Endothelial cell of umbilical vein (primary cell): ENCODE measurements around the gene HOXC5.
A peak's percentile ranks its signal among the peaks of the same experiment; 100 is the strongest.

ENCODE experiments used
- EZH2 ChIP-seq: IDR thresholded peaks from 2 replicates; pipeline ENCODE4 v1.6.1; 2012; ENCODE audit warnings: borderline replicate concordance, low read depth, mild to moderate bottlenecking, moderate library complexity, low read length, inconsistent platforms; ENCODE audit not compliant: severe bottlenecking
- POLR2A ChIP-seq: IDR thresholded peaks from 2 replicates; pipeline ENCODE4 v1.6.1; 2012; ENCODE audit warnings: low read depth, mild to moderate bottlenecking, control low read depth, low read length
- POLR2AphosphoS5 ChIP-seq: IDR thresholded peaks from 2 replicates; pipeline ENCODE4 v1.6.1; 2012; ENCODE audit warnings: low read depth, mild to moderate bottlenecking, control low read depth, low read length, moderate library complexity; ENCODE audit not compliant: insufficient read depth
- TF ChIP-seq, protein P1 (sequence below), 2 donors: IDR thresholded peaks; 1 replicate in 1 of 2; 2 replicates in 1 of 2; pipeline ENCODE4 v1.5.1; 2011; ENCODE audit warnings: low read length in 2 of 2, mild to moderate bottlenecking in 2 of 2, moderate library complexity in 2 of 2, control low read depth in 1 of 2, inconsistent platforms in 1 of 2, low read depth in 1 of 2; ENCODE audit not compliant: insufficient read depth in 1 of 2; ENCODE audit errors: extremely low read depth in 1 of 2

DNA sequence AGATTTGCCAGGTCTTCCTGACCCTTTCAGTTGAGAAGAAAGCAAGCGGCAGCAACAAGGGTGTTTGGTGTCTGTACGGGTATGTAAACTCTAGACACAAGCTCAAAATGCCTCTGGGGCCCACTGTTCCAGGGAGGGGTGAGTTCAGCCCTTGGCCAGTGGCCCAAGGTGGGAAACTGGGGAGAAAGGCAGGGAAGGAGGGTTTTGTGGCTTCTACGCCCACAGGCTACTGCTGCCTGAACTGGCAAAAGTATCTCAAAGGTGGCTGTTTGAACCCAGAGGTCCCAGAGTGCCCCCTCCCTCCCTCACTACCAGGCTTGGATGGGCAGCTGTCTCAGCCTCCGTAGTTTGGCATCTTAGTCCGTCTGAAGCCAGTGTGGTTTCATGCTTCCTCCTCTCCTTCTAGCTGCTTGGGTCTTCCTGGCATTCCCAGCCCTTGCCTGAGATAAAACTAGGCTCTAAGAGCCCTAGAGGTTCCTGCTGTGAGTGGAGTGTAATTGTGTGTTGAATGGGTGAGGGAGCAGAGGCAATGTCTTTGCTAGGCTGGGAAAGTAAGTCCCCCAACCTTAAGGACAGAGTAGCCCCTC, 5.5 kb downstream of the HOXC5 start:
- TF ChIP-seq, protein P1, sequence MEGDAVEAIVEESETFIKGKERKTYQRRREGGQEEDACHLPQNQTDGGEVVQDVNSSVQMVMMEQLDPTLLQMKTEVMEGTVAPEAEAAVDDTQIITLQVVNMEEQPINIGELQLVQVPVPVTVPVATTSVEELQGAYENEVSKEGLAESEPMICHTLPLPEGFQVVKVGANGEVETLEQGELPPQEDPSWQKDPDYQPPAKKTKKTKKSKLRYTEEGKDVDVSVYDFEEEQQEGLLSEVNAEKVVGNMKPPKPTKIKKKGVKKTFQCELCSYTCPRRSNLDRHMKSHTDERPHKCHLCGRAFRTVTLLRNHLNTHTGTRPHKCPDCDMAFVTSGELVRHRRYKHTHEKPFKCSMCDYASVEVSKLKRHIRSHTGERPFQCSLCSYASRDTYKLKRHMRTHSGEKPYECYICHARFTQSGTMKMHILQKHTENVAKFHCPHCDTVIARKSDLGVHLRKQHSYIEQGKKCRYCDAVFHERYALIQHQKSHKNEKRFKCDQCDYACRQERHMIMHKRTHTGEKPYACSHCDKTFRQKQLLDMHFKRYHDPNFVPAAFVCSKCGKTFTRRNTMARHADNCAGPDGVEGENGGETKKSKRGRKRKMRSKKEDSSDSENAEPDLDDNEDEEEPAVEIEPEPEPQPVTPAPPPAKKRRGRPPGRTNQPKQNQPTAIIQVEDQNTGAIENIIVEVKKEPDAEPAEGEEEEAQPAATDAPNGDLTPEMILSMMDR (IDR thresholded peaks at IDR 0.05; ENCODE audit: extremely low read depth in 1 of 2, insufficient read depth in 1 of 2, low read depth in 1 of 2, low read length in 2 of 2), result no peak
- peak; percentile 27 for TF ChIP-seq EZH2
- no peak for TF ChIP-seq POLR2A
- TF ChIP-seq POLR2AphosphoS5, result no peak
